Forelimb muscle (tissue), 1 donor: ENCODE measurements around the gene SYNPR. TPM values are rescaled to one million over a fixed set of nuclear protein-coding genes. Genes with fewer than 3 reads are reported as not detected.

Source experiments
- DNase-seq: peaks from one replicate; pipeline ENCODE4 v3.0.0-alpha.2; 2013; ENCODE audit warnings: low read depth
- polyA plus RNA-seq: library from polyadenylated mRNA; unstranded; fragments of 120-200 nt; gene quantifications from one replicate; pipeline ENCODE4 v1.2.1, GENCODE V29; 2013; ENCODE audit not compliant: insufficient read length

SYNPR gene
- polyA plus RNA-seq, 1 donor = not detected

- DNase-seq = no peak
Observed at GRCh38 chr3:63384382-63384781, 106.3 kb downstream of the SYNPR start.

- no peak for DNase-seq
Observed at GRCh38 chr3:63385629-63386028, 107.5 kb downstream of the SYNPR start.

GRCh38 chr3:63386568-63386967 lies 108.5 kb downstream of the SYNPR start:
- no peak for DNase-seq

- DNase-seq = no peak
Observed at GRCh38 chr3:63387568-63387967, 109.5 kb downstream of the SYNPR start.

- DNase-seq = no peak
Observed at GRCh38 chr3:63390710-63391230, 112.7 kb downstream of the SYNPR start.

GRCh38 chr3:63395960-63396359 lies 117.9 kb downstream of the SYNPR start:
- no peak for DNase-seq

- no peak for DNase-seq
Observed at GRCh38 chr3:63400246-63400860, 122.2 kb downstream of the SYNPR start.

GRCh38 chr3:63405882-63406281 lies 127.8 kb downstream of the SYNPR start:
- DNase-seq = no peak

GRCh38 chr3:63413523-63413922 lies 135.4 kb downstream of the SYNPR start:
- DNase-seq = no peak

GRCh38 chr3:63414607-63415006 lies 136.5 kb downstream of the SYNPR start:
- DNase-seq = no peak

- no peak for DNase-seq
Observed at GRCh38 chr3:63429905-63430304, 151.8 kb downstream of the SYNPR start.

- DNase-seq = no peak
Observed at GRCh38 chr3:63430875-63431274, 152.8 kb downstream of the SYNPR start.

- no peak for DNase-seq
Observed at GRCh38 chr3:63437858-63438257, 159.8 kb downstream of the SYNPR start.

- DNase-seq = no peak
Observed at GRCh38 chr3:63438826-63439371, 160.8 kb downstream of the SYNPR start.

GRCh38 chr3:63441262-63441661 lies 163.2 kb downstream of the SYNPR start:
- DNase-seq = no peak

- no peak for DNase-seq
Observed at GRCh38 chr3:63442918-63443317, 164.8 kb downstream of the SYNPR start.

GRCh38 chr3:63450023-63450422 lies 171.9 kb downstream of the SYNPR start:
- DNase-seq = no peak

GRCh38 chr3:63450634-63451363 lies 172.7 kb downstream of the SYNPR start:
- no peak for DNase-seq

GRCh38 chr3:63456901-63457300 lies 178.8 kb downstream of the SYNPR start:
- no peak for DNase-seq

GRCh38 chr3:63458405-63458804 lies 180.3 kb downstream of the SYNPR start:
- DNase-seq = no peak

- DNase-seq = no peak
Observed at GRCh38 chr3:63462732-63463131, 184.6 kb downstream of the SYNPR start.

GRCh38 chr3:63467392-63467791 lies 189.3 kb downstream of the SYNPR start:
- no peak for DNase-seq

- no peak for DNase-seq
Observed at GRCh38 chr3:63470745-63471144, 192.6 kb downstream of the SYNPR start.
